ENCODE results near the gene MRFAP1L1.
A peak's percentile ranks its signal among the peaks of the same experiment; 100 is the strongest.

MRFAP1L1 gene

GRCh38 chr4:6715704-6716017, 6.0 kb upstream of the MRFAP1L1 start:
- no peak for DNase-seq

- no peak for DNase-seq
These were observed 5.3 kb upstream of the MRFAP1L1 start for GRCh38 chr4:6714954-6715353.

- no peak for DNase-seq
These were observed 1.3 kb upstream of the MRFAP1L1 start for GRCh38 chr4:6710996-6711395.

- no peak for DNase-seq
These were observed 617 bp upstream of the MRFAP1L1 start for GRCh38 chr4:6710282-6710681.

- DNase-seq: no peak
These were observed 3.5 kb downstream of the MRFAP1L1 start for GRCh38 chr4:6706173-6706572.

GRCh38 chr4:6705646-6706045, 4.0 kb downstream of the MRFAP1L1 start:
- DNase-seq: no peak

GRCh38 chr4:6703786-6704185, 5.9 kb downstream of the MRFAP1L1 start:
- DNase-seq: no peak

- DNase-seq: no peak
These were observed 6.9 kb downstream of the MRFAP1L1 start for GRCh38 chr4:6702761-6703160.

- DNase-seq: no peak
These were observed 8.3 kb downstream of the MRFAP1L1 start for GRCh38 chr4:6701371-6701770.

GRCh38 chr4:6699903-6700302, 9.8 kb downstream of the MRFAP1L1 start:
- DNase-seq: no peak

- DNase-seq: no peak
These were observed 10.3 kb downstream of the MRFAP1L1 start for GRCh38 chr4:6699388-6699787.

- no peak for DNase-seq
These were observed 12.5 kb downstream of the MRFAP1L1 start for GRCh38 chr4:6697131-6697530.

GRCh38 chr4:6696611-6697010, 13.1 kb downstream of the MRFAP1L1 start:
- no peak for DNase-seq

GRCh38 chr4:6695660-6696610, 13.7 kb downstream of the MRFAP1L1 start:
- no peak for DNase-seq

- no peak for DNase-seq
These were observed 15.3 kb downstream of the MRFAP1L1 start for GRCh38 chr4:6694177-6694901.

- DNase-seq: no peak
These were observed 16.2 kb downstream of the MRFAP1L1 start, which contains the start of gene S100P for GRCh38 chr4:6693231-6694176. TSS of gene S100P (plus strand) at chr4:6693878. CDS start at chr4:6693933, 55 bp downstream.

- no peak for DNase-seq
These were observed 16.9 kb downstream of the MRFAP1L1 start for GRCh38 chr4:6692806-6693205.

- no peak for DNase-seq
These were observed 17.3 kb downstream of the MRFAP1L1 start for GRCh38 chr4:6692379-6692778.

- DNase-seq: no peak
These were observed 20.1 kb downstream of the MRFAP1L1 start for GRCh38 chr4:6689506-6689960.

- DNase-seq: peak; percentile 30
These were observed 20.7 kb downstream of the MRFAP1L1 start for GRCh38 chr4:6688879-6689505.

- DNase-seq: no peak
These were observed 21.5 kb downstream of the MRFAP1L1 start for GRCh38 chr4:6687947-6688878.
